Left ventricle myocardium superior (tissue), 1 donor: Measurements from ENCODE around the gene PTPRG. TPM values are rescaled to one million over a fixed set of nuclear protein-coding genes. Genes with fewer than 3 reads are reported as not detected.

Experiments
- ATAC-seq: fragments of 200-7000 bp; cut with Tn5 transposase; one replicate; pipeline ENCODE4 v1.9.1; 2020; ENCODE audit warnings: mild to moderate bottlenecking, moderate library complexity
- DNase-seq: peaks from one replicate; pipeline ENCODE4 v3.0.0-alpha.2; 2020
- intact Hi-C: fragments of 100-400 bp; cut with micrococcal nuclease; formaldehyde crosslinking; loops from one replicate; pipeline ENCODE4 v1.11.0; 2022
- total RNA-seq: library from RNA; stranded (reverse); fragmentation: NEBNext Ultra II Directional; extraction: Animal tissue kit (Norgen Biotek cat#: 25700); gene quantifications from one replicate; pipeline ENCODE4 v1.2.1, GENCODE V29; 2021
- donor health status: DM: no; HTN: yes; CAD: no; lungs with severe emphysema.

Gene PTPRG
- total RNA-seq, 1 donor from 2014 or later = 30.4 TPM

DNA sequence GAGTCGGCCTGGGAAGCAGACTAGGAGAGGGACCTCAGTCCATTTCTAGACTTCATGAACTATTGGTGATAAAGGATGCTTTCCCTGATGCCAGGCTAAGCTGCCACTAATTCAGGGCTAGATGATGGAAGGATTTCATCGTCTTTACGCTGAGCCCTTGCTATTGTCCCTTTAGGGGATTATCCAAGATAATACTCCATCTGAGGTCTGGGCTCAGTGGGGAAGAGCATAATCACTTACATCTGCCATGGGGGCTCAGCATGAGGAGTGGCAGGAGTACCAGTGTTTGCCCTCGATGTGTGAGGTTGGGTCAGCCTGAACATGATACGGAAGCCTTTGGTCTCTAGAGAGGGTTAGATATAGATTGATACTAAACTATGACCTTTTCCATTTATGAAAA, 47.3 kb downstream of the PTPRG start:
- no peak for DNase-seq
- intact Hi-C loops = no loop called here
- no peak for ATAC-seq

DNA sequence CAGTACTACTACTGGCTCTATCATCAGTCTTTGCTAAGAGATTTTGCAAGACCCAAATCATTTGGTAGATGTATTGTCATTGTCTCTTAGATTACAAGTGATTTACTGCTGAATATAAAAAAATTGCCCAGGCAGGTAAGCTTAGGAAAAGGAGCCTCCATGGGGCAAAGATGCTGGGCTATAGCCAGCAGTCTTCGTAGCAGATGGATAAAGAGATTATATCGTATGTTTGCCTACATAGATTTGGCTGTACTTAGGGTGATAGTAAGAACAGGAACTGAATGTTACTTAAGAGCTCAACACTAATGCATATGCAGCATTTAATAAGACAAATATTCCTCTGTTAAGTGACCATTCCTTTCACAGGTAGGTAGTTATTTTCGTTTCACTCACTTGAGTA, 48.9 kb downstream of the PTPRG start:
- DNase-seq (no peak), ATAC-seq (no peak)
- intact Hi-C loops = no loop called here

DNA sequence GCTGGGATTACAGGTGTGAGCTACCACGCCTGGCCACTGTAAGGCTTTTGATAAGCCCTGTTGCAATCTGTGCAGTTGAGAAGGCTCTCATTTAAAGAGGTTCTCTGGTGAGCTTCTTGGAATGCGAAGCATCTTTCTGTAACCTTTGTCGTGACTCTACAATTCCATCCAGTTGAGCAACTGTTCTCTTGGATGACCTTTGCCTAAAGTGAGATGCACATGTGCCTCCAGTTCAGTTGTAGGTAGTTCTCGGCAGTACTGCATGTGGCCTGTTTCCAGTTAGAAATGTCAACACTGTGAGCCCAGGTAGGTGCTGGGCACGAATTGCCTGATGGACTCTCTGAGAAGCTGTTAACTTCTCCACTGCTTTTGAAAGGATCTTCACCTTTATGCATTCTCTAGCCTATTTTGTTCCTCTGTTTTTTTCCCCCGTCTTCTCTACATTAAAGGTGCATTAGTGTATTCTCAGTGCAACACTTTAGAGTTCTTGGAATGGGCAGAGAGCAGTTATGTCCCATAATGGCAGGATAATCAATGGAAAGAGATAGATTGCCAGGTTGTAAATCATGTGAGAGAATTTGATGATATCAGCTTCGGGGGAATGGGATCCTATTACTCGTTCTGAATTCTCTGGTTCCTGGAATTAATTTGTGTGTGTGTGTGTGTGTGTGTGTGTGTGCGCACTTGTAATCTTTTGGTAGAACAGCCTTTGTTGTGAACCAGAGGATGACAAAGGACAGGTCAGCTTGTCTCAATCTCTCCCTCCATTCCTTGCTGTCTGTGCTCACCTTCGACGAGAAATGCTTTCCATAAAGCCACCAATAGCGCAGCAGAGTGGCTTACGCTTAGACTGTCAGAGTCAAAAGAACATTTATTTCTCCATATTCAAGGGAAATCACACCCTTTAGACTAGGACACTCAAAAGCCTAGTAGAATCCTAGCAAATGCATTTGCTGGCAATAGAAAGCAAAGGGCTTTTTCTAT, 51.1 kb downstream of the PTPRG start:
- DNase-seq (no peak), ATAC-seq (no peak)
- intact Hi-C loops = no loop called here

DNA sequence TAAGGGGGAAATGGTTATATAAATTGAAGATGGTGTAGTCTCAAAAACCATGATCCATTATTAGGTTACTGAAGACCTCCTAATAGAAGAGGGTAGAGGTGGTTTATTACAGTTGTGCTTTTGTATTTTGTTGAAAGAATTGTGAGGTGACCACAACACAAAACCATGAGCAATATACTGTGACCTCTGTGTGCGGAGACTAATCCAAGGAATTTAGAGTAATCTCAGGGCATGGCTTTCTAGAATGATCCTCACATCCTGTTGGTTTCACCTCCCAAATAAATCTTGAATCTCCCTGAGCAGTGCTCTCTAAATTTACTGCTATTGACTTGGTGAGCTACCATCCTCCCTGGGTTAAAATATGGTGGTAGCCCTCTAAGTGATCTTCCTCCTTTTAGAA, 52.3 kb downstream of the PTPRG start:
- ATAC-seq (no peak), DNase-seq (no peak)
- intact Hi-C loops = no loop called here

GRCh38 chr3:61615643-61616042, 54.3 kb downstream of the PTPRG start:
- peak; percentile 54 for ATAC-seq
- DNase-seq = no peak
- intact Hi-C loops = no loop called here

- ATAC-seq (peak; percentile 14), DNase-seq (no peak)
- intact Hi-C loops = no loop called here
Observed at GRCh38 chr3:61616586-61616985, 55.2 kb downstream of the PTPRG start.

DNA sequence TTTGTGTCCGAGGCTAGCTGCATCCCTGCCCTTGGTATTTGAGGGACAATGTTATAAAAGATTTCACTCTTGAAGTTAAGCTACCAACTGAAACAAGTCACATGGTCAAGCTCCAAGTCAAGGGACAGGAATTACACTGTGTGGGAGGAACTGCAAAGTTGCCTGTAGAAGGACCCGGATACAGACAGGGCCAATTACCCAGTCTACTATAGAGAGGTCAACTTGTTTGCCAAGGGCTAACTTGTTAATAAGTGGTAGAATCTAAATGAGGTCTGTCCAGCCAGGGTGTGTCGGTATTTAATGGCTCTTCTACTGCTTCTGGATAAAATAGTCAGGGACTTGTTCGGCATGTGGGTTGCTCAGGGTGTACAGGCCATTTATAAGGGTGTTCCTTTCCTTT, 55.7 kb downstream of the PTPRG start:
- peak; percentile 58 for ATAC-seq
- intact Hi-C loops = no loop called here
- DNase-seq = no peak

- ATAC-seq (no peak), DNase-seq (no peak)
- intact Hi-C loops = no loop called here
Observed at GRCh38 chr3:61617651-61618050, 56.3 kb downstream of the PTPRG start.

GRCh38 chr3:61618231-61618630, 56.9 kb downstream of the PTPRG start:
- ATAC-seq = no peak
- DNase-seq = no peak
- intact Hi-C loops = no loop called here

- ATAC-seq = no peak
- intact Hi-C loops = no loop called here
Observed at GRCh38 chr3:61618871-61619270, 57.5 kb downstream of the PTPRG start.

GRCh38 chr3:61620073-61620472, 58.7 kb downstream of the PTPRG start:
- no peak for DNase-seq
- no peak for ATAC-seq
- intact Hi-C loops = no loop called here

More at GRCh38 chr3:61618871-61619270, 57.5 kb downstream of the PTPRG start:
- no peak for DNase-seq

GRCh38 chr3:61624300-61624699, 62.9 kb downstream of the PTPRG start:
- DNase-seq (no peak), ATAC-seq (no peak)
- intact Hi-C loops = no loop called here

GRCh38 chr3:61625429-61625828, 64.1 kb downstream of the PTPRG start:
- no peak for DNase-seq
- intact Hi-C loops = no loop called here
- no peak for ATAC-seq

GRCh38 chr3:61626484-61626883, 65.1 kb downstream of the PTPRG start:
- intact Hi-C loops = no loop called here
- ATAC-seq (no peak), DNase-seq (no peak)

DNA sequence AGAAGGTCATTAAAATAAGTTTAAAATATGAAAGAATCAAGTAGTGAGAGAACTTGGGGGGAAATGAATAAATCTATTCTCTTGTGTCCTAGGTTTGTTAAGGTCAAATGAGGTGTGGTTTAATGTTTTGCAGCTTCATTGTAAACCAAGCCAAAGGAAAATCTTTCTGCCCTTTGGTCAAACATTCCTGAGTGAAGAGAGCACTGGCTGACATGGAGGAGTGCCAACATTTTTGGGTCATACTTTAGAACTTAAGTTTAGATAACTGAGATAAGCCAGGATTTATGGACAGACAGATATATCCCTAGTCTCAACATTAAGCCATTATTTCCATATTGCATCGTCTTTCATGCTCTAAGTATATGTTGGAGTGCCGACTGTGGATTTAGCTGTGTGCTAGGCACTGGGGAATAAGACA, 66.4 kb downstream of the PTPRG start:
- peak; percentile 57 for ATAC-seq
- no peak for DNase-seq
- intact Hi-C loops = no loop called here

- DNase-seq = no peak
- no peak for ATAC-seq
- intact Hi-C loops = no loop called here
Observed at GRCh38 chr3:61628636-61629035, 67.3 kb downstream of the PTPRG start.

DNA sequence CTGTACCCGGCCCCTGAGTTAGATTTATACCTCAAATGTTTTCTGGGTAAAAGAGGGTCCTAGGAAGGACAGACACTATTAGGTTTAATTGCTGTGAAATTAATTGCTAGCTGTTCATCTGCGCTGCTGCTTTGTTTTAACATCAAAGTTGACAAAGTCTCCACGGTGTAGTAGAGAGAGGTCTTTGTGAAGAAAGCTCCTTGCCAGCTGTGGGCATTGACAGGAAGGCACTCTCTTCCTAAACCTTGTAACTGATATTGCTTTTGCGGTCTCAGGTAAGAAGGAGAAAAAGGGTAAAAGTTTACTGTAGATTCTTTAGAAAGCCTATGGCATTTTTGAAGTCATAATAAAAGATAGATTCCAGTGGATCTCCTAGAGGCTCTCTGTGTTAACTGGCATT, 68.1 kb downstream of the PTPRG start:
- intact Hi-C loops = no loop called here
- ATAC-seq (no peak), DNase-seq (no peak)

DNA sequence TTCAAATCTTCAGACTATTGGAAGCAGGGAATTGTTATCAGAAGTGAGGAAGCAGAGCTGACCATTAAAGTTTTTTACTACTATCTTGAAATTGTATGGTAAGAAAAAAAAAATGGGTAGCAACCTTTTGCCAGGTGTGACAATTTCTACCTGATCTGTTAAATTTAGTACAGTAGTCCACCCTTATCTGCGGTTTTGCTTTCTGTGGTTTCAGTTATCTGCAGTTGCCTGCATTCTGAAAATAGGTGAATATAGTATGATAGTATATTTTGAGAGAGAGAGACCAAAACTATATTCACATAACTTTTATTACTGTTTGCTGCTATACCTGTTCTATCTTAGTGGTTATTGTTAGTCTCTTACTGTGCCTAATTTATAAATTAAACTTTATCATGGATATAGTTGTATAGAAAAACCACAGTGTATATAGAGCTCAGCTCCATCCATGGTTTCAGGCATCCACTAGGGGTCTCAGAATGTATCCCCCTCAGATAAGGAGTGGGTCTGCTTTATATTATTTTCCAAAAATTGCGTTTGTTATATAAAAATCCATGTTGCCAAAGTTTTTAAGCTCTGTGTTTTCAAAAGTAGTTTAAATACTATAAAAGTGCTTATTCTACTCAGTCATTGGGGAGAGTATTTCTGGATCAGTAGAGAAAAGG, 69.9 kb downstream of the PTPRG start:
- DNase-seq (no peak), ATAC-seq (no peak)
- intact Hi-C loops = no loop called here

DNA sequence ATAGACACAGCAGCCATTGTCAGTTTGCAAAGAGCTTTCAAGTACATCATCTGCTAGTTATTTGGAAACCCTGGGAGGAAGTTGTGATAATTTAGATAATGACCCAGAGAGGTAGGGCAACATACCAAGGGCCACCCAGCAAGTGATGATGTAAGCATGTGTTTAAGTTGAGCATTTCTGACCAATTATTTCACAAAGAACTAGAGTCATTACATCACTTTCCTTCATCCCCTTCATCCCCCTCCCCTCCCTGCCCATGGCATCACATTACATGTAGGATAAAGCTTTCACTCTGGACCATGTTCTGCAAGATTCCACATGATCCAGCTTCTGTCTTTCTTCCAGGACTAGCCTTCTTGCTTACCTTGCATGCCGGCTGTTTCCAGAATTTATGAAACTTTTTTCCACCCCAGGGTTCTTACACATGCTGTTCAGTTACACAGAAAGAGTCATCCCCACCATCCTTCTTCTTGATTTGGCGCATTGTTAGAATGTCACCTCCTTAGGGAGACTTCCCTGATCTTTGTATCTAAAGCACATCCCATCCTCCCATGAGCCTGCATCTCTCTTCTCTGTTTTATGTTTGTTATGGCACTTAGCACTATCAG, 71.3 kb downstream of the PTPRG start:
- no peak for ATAC-seq
- intact Hi-C loops = no loop called here
- DNase-seq = no peak

DNA sequence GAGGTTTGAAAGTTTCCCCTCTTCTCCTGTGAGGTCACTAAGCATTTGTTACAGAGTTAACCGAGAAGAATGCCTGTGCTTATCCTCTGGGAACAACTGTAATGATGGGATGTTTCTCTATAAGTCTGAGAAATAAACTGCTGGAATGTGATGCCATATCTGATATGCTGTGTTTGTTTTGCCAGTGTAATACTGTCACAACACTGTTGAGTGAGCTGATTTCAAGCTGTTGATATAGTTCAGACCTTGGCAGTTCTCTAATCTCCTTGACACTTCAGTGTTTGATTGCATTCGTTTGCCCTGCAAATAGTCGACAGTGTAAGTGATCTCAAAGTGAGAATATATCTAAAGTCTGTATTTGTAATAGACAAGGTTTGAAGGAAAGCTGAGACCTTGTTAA, 73.3 kb downstream of the PTPRG start:
- intact Hi-C loops = no loop called here
- ATAC-seq (no peak), DNase-seq (no peak)
